Activated T-helper 1 cell treated with anti-CD3 and anti-CD28 coated beads, Interleukin-2, amount 50 U/mL, for 16 hours (primary cell): ENCODE results near the gene ERCC6L2.

Experiments used
- DNase-seq, 2 donors: peaks; one replicate each; pipeline ENCODE4 v3.0.0-alpha.2; 2020; ENCODE audit warnings: low read depth in 1 of 2, low spot score in 1 of 2

The ERCC6L2 gene

DNA sequence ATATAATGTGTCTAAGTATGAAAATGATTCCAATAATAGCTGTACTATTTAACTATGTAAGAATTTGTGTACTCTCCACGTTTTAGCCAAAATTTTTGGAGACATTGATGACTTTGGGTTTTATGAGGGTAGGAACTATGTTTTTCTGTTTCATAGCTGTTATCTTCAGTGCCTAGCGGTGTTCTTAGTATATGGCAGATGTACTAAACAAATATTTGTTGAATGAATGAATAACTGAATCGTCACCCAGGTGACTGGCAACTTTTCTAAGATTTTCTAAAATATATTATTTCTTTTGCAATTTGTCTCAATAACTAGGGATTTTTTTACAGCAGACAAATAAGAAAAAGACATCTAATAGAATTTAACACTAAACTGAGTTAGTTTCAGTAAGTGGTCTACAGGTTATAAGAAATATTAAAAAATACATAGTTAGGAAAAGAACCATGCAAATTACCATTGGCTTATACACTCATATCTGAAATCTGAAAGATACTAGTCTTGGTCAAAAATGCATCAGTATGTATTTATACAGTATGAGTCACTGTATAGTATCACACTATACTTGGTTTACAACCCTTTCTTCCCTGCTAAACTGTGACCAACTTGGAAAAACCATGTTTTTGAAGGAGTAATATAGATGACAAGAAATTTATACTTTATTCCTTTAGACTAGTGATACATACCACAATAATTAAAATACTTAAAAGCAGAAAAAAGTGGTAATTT, 10.5 kb upstream of the ERCC6L2 start:
- no peak for DNase-seq

DNA sequence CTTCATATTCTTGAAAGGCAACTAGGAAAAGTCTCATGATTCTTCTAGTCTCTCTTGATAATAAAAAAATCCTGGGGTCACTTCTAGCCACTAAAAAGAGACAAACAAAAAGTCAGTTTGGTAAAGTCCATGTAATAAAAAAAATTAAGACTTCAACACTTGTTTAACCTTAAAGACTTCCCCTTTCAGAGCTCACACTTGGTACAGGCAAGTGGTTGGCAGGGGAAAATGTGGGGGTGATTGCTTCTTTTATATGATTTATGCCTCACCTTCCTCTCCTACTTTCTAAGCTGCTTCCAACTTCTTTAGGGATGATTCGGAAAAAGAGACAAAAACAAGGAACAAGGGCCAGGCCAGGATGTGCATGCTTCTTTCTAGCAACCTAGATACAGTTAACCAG, 5.1 kb upstream of the ERCC6L2 start:
- DNase-seq, result no peak

DNA sequence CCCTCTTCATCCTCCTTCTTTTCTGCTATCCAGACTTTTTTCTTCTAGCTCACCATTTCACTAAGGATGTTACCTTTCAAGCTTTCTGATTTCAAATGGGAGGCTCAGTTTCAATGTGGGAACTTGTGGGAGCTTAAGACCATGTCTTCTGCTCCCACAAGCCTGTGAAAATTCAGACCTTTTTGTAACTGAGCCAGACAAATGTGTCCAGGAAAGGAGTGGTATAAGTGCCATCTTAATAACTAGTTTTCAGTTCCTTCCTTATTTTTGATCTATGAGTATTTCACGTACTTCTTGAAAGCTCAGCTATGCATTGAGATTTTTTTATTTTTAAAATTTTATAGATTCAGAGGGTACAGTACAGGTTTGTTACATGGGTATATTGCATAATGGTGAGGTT, 4.6 kb upstream of the ERCC6L2 start:
- no peak for DNase-seq

DNA sequence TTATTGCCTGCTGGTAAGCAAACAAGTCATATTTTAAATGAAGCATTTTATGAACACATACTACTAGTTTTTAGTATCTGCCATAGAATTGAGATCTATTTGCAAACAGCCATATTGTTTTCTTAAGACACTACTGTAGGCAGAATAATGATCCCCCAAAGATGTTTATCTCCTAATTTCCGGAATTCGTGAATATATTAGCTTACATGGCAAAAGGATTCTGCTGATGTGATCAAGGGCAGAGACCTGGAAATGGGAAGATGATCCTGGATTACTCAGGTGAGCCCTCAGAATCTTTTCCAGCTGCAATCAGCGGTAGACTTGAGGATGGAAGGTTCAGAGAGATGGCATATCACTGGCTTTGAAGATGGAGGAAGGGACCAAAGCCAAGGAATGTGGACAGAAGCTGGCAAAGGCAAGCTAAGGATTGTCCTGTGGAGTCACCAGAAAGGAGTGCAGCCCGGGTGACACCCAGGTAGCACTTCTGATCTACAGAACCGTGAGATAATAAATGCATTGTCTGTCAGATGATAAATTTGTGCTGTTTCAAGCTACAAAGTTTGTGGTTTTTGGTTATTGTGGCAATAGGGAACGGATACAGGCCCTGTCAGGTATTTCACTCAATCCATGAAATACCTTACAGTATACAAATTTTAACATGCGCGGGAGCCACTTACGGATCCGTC, 1.0 kb upstream of the ERCC6L2 start:
- DNase-seq, result no peak

DNA sequence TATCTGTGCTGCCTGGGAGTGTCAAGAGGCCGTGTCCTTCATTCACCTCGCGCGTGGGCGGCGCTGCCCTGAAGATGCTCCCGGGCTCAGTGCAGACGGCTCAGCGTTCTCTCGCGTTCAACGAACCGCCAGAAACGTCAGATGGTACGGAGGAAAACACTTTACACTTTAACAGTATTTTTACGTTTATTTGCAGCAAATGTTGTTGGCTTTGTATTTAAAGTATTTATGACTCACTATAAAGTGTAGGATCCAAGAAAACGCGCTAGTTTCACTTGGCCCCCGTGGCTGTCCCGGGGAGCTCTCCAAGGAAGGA, 544 bp upstream of the ERCC6L2 start:
- DNase-seq, result peak; percentile 24 to 32

DNA sequence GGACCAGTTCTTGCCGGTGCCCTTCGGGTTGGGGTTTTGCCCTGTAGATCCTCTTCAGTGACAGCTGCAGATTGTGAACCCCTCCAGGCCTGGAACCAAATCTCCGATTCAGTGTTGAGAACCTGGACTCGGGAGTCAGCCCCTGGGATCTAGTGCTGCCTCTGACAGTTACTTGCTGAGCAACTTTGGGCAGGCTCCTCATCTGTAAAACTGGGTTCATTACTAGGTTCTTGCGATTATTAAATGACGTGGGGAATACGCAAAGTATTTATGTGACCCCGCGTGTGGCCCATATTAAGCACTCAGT, 600 bp downstream of the ERCC6L2 start:
- DNase-seq, result no peak

DNA sequence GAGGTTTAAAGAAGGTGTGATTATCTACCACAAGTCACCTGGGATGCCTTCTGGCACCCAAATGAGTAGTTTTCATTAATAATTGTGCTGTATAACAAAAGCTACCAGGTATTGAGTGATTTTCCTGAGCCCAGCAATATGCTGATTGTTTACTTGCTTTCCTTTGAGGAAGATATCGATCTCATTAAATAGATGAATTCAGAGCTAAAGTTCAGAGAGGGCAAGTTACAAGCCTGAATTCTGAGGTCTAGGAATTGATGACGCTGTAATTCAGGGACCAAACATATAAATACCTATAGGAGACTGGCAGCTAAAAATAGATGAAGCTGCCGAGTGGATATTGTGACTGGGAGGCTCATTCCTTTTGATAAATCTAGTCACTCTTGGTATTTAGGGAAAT, 1.1 kb downstream of the ERCC6L2 start:
- no peak for DNase-seq

DNA sequence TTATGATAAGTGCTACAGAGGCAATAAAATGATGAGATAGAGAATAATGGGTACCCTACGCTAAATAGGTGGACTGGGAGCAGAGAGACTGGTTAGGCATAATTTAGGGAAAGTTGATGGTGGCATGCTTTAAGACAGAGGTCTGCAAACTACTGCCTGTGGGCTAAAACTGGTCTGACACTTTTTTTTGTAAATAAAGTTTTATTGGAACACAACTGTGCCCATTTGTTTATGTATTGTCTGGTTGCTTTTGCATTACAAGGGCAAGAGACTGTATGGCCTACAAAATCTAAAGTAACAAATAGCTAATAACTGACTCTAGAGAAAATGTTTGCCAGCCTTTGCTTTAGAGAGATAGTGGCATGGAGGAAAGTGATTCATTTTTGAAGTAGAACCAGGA, 2.5 kb downstream of the ERCC6L2 start:
- no peak for DNase-seq

DNA sequence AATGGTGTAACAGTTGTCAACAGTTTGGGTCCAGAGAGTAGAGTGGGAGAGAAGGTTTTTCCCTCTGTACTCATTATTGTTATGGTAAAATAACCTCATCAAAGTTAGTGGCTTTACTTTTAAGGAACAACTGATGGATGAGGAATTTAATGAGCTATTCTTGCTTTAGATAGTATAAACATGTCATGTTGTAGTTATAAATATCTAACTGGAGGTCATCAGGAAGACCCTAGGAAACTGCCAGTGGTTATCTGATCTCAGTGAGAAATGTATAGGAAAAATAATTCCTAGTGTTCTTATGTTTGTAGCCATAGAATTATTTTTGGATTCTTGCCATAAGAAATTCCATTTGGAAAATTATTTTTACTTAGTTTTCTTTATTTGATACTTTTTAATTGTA, 4.1 kb downstream of the ERCC6L2 start:
- no peak for DNase-seq

DNA sequence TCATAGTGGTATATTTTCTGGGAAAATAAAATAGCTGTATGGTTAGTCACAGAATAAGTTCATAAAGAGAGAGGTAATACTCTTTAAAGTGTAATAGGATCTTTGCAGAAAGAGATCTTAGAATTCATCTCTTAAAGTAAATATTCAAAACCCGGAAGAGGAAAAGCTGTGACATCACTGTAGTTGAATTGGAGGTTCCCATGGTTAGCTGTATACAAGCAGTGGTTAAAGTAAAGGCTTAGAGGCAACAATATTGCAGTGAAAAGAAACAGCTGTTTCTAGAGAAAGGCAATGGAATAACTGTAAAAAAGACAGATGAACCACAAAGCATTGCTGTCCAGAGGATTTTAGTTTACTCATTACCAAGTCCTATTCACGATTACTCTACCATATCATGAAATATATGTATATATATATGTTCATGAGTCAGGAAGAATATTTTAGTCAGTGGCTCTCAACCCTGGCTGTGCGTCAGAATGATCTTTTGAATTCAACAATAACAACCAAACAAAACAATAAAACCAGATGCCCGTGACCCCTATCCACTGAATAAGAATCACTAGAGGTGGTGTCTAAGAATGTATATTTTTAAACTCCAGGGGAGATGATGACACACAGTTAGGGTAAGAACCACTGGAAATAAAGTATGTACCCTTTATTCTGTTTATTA, 4.7 kb downstream of the ERCC6L2 start:
- DNase-seq, result no peak

DNA sequence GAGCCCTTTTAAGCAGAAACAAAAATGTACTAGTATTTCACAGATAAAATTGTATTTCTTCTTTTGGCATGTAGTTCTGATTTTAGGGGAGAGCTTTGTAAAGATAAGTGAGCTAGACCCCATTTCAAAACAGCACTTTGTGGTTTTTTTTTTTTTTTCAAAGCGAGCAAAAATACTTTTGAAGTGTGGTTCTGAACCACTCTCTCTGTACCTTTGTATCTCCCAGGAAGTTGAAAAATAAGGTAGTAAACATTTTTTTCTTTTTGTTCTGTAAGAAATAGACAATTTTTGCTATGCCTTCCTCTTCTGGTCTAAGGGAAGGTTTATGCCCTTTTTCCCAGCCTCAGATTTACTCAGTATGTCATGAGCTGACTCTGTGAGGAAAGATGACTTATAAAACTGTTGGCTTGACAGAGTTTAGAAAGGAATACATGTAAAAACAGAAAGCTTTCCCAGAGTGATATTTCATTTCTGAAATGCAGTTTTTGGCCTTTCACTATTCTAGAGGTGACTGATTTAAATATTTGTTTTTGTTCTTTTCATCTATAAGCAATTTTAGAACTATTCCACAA, 12.5 kb downstream of the ERCC6L2 start:
- DNase-seq, result no peak

DNA sequence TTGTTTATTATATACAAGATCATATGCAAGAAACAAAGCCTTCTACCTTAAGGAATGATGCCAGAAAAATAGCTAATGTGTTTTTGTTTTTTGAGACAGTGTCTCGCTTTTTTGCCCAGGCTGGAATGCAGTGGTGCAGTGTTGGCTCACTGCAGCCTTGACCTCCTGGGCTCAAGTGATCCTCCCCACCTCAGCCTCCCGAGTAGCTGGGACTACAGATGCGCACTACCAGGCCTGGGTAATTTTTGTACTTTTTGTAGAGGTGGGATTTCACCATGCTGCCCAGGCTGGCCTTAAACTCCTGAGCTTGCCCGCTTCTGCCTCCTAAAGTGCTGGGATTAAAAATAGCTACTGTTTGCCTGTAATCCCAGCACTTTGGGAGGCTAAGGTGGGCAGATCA, 15.1 kb downstream of the ERCC6L2 start:
- no peak for DNase-seq

DNA sequence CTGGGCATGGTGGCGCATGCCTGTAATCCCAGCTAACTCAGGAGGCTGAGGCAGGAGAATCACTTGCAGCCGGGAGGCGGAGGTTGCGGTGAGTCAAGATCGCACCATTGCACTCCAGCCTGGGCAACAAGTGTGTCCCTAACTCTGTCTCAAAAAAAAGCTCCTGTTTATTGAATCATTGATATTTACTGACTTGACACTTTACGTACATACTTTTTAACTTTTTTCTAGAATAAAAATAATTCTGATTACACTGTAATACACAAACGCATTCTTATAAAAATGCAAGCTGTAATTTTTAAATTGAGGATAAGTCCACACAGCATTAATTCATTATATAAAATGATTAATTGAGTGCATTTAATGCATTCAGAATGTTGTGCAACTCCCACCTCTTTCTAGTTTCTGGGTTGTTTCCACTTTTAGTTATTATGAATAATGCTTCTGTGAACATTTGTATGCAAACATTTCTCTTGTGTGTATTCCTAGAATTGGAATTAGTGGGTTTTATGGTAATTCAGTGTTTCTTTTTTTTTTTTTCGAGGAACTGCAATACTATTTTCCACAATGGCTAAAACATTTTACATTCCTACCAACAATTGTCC, 15.7 kb downstream of the ERCC6L2 start:
- DNase-seq, result no peak

DNA sequence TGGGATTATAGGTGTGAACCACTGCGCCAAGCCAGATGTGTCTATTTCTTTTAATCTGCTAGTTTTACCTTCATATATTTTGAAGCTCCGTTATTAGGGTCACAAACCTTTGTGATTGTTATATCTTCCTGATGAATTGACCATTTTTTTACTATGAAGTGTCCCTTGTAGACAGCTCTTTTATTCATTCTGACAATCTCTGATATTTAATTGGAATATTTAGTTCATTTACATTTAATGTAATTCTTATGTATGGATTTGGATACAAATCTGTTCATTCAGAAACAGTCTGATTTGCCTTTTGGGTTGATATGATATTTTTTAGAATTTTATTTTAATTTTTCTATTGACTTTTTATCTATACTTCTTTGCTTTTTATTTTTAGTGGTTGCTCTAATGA, 17.2 kb downstream of the ERCC6L2 start:
- DNase-seq, result no peak

DNA sequence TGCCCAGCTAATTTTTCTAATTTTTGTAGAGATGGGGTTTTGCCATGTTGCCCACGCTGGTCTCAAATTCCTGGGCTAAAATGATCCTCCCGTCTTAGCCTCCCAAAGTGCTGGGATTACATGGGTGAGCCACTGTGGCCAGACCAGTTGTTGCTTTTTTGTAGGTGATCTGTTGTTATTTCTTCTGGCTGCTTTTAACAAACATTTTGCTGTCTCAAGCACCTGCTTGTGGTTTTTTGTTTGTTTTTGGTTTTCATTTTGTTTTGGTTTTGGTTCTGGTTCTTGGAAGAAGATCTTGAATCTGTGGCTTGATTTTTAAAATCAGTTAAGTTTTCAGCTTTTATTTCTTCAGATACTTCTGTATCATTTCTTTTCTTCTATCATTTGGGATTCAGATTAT, 21.1 kb downstream of the ERCC6L2 start:
- DNase-seq, result no peak

DNA sequence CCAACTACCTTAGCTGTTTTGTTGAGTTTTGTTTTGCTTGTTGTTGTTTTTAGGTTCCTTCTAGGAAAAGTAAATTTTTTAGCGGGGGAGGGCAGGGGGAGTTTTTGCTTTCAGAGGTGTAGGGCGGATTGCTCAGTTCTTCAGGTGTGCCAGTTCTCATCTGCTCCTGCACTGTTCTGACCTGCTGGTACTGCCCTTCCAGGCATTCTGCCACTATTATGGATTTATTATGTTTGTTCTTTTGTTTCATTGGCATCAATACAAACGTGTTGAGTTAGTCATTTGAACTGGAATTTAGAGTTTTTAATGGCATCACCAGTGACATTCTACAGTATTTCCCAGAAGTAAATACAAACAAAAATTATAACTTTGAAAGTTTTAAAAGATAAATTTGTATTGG, 26.0 kb downstream of the ERCC6L2 start:
- DNase-seq, result no peak

DNA sequence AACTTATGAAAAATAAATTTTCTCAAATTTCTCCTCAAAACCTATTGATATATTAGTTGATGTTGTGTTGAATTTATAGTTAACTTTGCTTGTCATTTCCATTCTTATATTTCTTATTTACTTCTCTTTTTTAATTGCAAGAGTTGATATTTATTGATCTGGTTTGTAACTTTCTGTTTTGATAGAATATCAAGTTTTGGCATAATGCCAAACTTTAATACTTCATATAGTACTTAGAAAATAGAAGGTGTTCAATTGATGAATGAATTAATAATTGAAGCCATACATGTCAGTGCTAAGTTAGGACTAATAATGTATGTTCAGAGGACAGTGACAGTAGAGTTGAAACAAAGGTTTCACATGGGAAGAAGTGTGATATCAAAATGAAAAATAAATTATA, 27.9 kb downstream of the ERCC6L2 start:
- DNase-seq, result no peak

DNA sequence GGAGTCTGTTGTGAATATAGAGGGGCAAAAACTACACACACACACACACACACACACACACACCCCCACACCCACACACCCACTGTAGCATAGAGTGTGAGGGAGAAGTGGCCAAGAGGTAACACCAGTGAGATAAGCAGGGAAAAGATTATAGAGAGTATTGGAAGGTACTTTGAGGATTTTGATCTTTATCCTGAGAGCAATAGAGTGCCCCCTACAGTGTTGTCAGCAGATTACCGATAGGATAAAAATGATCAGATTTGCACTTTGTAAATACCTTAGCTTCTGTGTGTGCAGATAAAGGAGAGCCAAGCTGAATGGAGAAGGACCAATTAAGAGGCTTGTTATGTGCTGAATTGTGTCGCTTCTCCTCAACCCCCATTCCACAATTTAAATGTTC, 32.3 kb downstream of the ERCC6L2 start:
- no peak for DNase-seq

DNA sequence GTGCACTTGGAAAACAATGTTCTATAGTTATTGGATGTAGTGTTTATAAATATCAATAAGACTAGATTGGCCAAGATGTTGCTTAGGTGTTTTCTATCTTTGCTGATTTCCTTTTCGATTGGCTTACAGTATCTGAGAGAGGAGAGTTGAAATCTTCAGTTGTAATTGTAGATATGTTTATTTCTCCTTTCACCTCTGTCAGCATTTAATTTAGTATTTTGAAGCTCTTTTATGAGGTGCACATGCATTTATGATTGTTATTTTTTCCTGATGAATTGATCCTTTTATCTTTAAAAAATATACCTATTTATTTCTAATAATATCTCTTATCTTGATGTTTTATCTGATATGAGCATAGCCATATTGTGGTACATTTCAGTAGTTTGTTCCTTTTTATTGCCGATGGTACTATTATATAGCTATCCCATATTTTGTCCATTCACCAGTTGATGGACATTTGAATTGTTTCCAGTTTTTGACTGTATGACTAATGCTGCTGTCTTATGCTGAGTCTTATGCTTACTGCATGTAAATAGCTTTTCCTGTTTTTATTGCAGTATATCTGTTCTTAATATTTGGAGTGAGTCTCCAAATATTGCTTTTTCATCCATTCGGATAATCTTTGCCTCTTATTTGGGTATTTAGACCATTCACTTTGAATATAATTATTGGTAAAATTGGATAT, 34.7 kb downstream of the ERCC6L2 start:
- no peak for DNase-seq

DNA sequence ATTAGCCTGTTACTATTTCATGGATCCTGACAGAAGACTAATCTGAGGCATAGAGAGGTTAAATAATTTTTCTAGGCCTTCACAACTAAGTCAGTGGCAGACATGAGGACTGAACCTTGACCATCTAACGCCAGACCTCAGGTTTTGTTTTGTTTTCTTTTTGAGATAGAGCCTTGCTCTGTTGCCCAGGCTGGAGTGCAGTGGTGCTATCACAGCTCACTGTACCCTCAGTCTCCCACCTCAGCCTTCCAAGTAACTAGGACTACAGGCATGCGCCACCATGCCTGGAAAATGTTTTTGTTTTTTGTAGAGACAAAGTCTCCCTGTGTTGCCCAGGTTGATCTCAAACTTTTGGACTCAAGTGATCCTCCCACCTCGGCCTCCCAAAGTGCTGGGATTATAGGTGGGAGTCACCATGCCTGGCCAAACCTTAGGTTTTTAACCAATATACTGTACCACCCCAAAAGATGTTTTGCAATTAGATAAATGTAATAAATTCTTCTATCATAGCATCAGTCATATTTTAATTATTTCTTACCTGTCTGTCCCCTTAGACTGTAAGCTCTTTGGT, 35.4 kb downstream of the ERCC6L2 start:
- no peak for DNase-seq

DNA sequence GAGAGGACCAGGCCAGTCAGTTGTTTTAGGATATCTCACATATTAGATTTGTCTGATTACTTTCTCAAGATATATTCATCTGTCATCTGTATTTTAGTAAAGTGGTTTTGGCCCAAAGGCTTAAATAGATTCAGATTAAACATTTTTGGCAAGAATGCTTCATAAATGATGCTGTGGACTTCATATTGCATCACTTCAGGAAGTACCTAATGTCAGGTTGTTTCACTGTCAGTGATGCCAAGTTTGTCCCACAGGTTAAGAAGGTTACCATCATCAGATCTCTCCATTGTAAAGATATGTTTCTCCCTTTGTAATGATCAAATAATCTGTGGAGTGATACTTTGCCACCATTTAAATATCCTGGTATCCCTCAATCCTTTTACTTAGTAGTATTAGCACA, 37.3 kb downstream of the ERCC6L2 start:
- no peak for DNase-seq
